ENCODE measurements around the gene SSTR5. TPM values are rescaled to one million over a fixed set of nuclear protein-coding genes. Genes with fewer than 3 reads are reported as not detected.
"Not testable (repeated sequence)": the region's sequence is repeated elsewhere in the genome, so short reads cannot be mapped to it uniquely, and the experiment has no call there.

The SSTR5 gene
- polyA plus RNA-seq, 10 donors, result 0.12 to 0.15 TPM; not detected in 8

GRCh38 chr16:1073566-1074378 is 1.2 kb downstream of the SSTR5 start:
- DNase-seq, result no peak

GRCh38 chr16:1074379-1074649 is 1.8 kb downstream of the SSTR5 start:
- no peak for DNase-seq

GRCh38 chr16:1075546-1075945 is 3.0 kb downstream of the SSTR5 start:
- DNase-seq, result no peak

GRCh38 chr16:1076801-1077576 is 4.4 kb downstream of the SSTR5 start:
- no peak for DNase-seq

GRCh38 chr16:1077877-1078578 is 5.5 kb downstream of the SSTR5 start:
- DNase-seq, result no peak

GRCh38 chr16:1078579-1079021 is 6.1 kb downstream of the SSTR5 start:
- no peak for DNase-seq

GRCh38 chr16:1079341-1079740 is 6.8 kb downstream of the SSTR5 start:
- DNase-seq, result no peak

GRCh38 chr16:1079786-1080525 is 7.4 kb downstream of the SSTR5 start:
- no peak for DNase-seq

- no peak for DNase-seq
Measured at GRCh38 chr16:1080801-1081733, 8.5 kb downstream of the SSTR5 start.

- DNase-seq, result no peak
Measured at GRCh38 chr16:1081734-1082265, 9.3 kb downstream of the SSTR5 start.

GRCh38 chr16:1082266-1082951 is 9.9 kb downstream of the SSTR5 start:
- no peak for DNase-seq

- DNase-seq, result no peak
Measured at GRCh38 chr16:1082952-1083675, 10.6 kb downstream of the SSTR5 start.

- no peak for DNase-seq
Measured at GRCh38 chr16:1084971-1085370, 12.4 kb downstream of the SSTR5 start.

GRCh38 chr16:1086443-1086842 is 13.9 kb downstream of the SSTR5 start:
- DNase-seq, result not testable (repeated sequence)

GRCh38 chr16:1088295-1089170 is 16.0 kb downstream of the SSTR5 start:
- no peak for DNase-seq

- no peak for DNase-seq
Measured at GRCh38 chr16:1089439-1089821, 16.9 kb downstream of the SSTR5 start.

- no peak for DNase-seq
Measured at GRCh38 chr16:1089822-1090619, 17.5 kb downstream of the SSTR5 start.
